ENCODE results near the gene SLC2A1.

The SLC2A1 gene

DNA sequence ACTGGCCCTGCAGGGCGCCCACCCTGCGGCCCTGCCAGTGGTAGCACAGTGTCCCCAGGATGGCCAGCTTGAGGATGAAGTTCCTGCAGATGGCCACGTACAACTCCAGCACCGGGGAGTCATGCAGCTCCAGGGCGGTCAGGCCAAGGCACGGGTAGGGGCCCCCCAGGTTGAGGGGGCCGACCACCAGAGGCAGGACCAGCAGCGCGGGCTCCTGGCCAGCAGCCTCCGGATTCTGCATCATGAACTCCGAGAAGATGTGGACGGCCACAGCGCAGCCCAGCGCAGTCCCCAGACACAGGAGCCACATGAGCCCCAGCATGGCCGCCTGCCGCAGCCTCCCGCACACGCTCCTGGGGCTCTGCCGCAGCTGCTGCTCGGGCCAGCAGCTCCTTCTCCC is 71.3 kb downstream of the SLC2A1 start (continued):
- TF ChIP-seq PRDM2 (tag by site-specific recombination; IDR thresholded peaks at IDR 0.05; ENCODE audit: borderline replicate concordance): no peak
- no peak for TF ChIP-seq ZNF174 (tag by site-specific recombination; IDR thresholded peaks at IDR 0.05)

DNA sequence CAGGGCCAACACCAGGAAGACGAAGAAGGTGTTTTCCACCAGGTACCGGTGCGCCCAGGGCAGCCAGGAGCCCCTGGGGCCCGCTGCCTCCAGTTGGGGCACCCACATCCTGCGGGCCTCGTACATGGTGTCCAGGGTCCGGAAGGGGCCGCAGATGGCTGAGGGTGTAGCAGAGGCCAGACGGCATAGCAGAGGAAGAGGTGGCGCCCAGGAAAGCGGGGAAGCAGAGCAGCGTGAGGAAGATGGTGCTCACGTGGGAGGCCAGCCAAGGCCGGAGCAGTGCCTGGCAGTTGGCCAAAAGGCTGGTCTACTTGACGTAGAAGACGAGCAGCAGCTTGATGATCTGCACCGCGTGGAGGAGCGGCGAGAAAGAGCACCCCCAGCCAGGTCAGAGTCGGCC is 71.9 kb downstream of the SLC2A1 start:
- no peak for TF ChIP-seq ZNF239 (tag by site-specific recombination; IDR thresholded peaks at IDR 0.05)
- TF ChIP-seq ZNF266 (tag by site-specific recombination; IDR thresholded peaks at IDR 0.05; ENCODE audit: low read depth): no peak
- TF ChIP-seq ZNF211 (tag by site-specific recombination; IDR thresholded peaks at IDR 0.05; ENCODE audit: low read depth): no peak
- TF ChIP-seq ZFP69B (tag by site-specific recombination; IDR thresholded peaks at IDR 0.05): no peak
- no peak for TF ChIP-seq ZBTB21 (tag by site-specific recombination; IDR thresholded peaks at IDR 0.05)
- TF ChIP-seq KLF8 (tag by site-specific recombination; IDR thresholded peaks at IDR 0.05): no peak
- no peak for TF ChIP-seq ZNF629 (tag by site-specific recombination; IDR thresholded peaks at IDR 0.05)
- no peak for TF ChIP-seq ZNF624 (tag by site-specific recombination; IDR thresholded peaks at IDR 0.05)
- no peak for TF ChIP-seq ZNF664 (tag by site-specific recombination; IDR thresholded peaks at IDR 0.05)
- no peaks in the 10 kb centered on the region for H3K9me3 ChIP-seq (ENCODE audit: control insufficient read depth, insufficient read depth, low read depth, low read length)
- H3K27ac ChIP-seq (ENCODE audit: extremely low read depth, low read depth, low read length): no peak overlapping the region
- H3K4me3 ChIP-seq (ENCODE audit: low read depth, low read length): no peak overlapping the region
- CTCF ChIA-PET: interaction anchor here (0.6 kb wide), 1 partner anchor 101 kb away, joined by 3 read pairs; no protein-coding TSS in a partner anchor
- H3K36me3 ChIP-seq (ENCODE audit: control insufficient read depth in 2 of 2, insufficient read depth in 1 of 2, low read length in 2 of 2): no peaks in the 10 kb centered on the region
- POLR2A ChIA-PET: no interaction called here
- H3K4me1 ChIP-seq (ENCODE audit: control insufficient read depth, insufficient read depth, low read length): no peaks in the 10 kb centered on the region

DNA sequence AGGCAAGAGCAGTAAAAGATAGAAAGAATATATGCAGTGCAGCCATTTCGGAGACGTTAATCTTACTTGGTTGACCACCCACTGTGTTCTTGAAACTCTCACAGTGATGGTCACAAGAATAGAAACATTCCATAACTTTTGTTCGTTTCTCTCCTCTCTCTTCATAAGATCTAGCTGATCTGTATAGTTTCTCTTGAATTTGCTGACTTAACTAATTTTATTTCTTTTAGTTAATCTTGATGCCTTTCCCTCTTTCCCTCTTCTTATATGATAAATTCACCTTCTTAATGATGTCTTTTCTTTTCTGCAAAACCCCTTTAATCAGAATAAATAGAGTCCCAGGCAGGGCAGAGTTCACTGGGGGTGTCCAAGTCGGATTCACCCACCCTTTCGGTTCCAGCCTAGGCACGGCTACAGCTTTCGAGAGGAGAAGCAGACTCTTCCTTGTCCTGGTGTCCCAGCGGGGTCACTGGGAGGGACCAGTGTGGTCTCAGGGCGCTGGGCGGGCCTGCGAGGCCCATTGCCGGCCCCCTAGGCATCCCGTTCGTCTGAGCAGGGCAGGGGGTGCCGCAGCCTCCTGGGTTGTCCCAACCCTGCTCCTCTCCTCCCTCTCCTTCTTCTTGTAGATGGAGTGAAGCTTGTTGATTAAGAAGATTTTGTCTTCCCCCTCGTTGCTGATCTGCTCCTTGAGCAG is 72.5 kb downstream of the SLC2A1 start:
- H3K27ac ChIP-seq (ENCODE audit: extremely low read depth, low read depth, low read length): no peak overlapping the region
- TF ChIP-seq ZNF785 (tag by site-specific recombination; IDR thresholded peaks at IDR 0.05) (no peak), ZNF449 (tag by site-specific recombination; IDR thresholded peaks at IDR 0.05) (no peak), ZBTB8A (tag by site-specific recombination; IDR thresholded peaks at IDR 0.05) (no peak), ZNF521 (tag by site-specific recombination; IDR thresholded peaks at IDR 0.05) (no peak), ZNF629 (tag by site-specific recombination; IDR thresholded peaks at IDR 0.05) (no peak), ZNF157 (tag by site-specific recombination; IDR thresholded peaks at IDR 0.05) (no peak), OSR2 (tag by site-specific recombination; IDR thresholded peaks at IDR 0.05) (no peak), ZNF2 (tag by site-specific recombination; IDR thresholded peaks at IDR 0.05) (no peak), ZNF266 (tag by site-specific recombination; IDR thresholded peaks at IDR 0.05; ENCODE audit: low read depth) (no peak), ZNF658 (tag by site-specific recombination; IDR thresholded peaks at IDR 0.05) (no peak)
- TF ChIP-seq, protein P1, sequence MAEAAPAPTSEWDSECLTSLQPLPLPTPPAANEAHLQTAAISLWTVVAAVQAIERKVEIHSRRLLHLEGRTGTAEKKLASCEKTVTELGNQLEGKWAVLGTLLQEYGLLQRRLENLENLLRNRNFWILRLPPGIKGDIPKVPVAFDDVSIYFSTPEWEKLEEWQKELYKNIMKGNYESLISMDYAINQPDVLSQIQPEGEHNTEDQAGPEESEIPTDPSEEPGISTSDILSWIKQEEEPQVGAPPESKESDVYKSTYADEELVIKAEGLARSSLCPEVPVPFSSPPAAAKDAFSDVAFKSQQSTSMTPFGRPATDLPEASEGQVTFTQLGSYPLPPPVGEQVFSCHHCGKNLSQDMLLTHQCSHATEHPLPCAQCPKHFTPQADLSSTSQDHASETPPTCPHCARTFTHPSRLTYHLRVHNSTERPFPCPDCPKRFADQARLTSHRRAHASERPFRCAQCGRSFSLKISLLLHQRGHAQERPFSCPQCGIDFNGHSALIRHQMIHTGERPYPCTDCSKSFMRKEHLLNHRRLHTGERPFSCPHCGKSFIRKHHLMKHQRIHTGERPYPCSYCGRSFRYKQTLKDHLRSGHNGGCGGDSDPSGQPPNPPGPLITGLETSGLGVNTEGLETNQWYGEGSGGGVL (tag by site-specific recombination; IDR thresholded peaks at IDR 0.05): no peak
- TF ChIP-seq, protein P2, sequence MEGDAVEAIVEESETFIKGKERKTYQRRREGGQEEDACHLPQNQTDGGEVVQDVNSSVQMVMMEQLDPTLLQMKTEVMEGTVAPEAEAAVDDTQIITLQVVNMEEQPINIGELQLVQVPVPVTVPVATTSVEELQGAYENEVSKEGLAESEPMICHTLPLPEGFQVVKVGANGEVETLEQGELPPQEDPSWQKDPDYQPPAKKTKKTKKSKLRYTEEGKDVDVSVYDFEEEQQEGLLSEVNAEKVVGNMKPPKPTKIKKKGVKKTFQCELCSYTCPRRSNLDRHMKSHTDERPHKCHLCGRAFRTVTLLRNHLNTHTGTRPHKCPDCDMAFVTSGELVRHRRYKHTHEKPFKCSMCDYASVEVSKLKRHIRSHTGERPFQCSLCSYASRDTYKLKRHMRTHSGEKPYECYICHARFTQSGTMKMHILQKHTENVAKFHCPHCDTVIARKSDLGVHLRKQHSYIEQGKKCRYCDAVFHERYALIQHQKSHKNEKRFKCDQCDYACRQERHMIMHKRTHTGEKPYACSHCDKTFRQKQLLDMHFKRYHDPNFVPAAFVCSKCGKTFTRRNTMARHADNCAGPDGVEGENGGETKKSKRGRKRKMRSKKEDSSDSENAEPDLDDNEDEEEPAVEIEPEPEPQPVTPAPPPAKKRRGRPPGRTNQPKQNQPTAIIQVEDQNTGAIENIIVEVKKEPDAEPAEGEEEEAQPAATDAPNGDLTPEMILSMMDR (tag by site-specific recombination; IDR thresholded peaks at IDR 0.05): no peak
- ChIA-PET CTCF (no interaction called here), POLR2A (no interaction called here)
- H3K9me3 ChIP-seq (ENCODE audit: control insufficient read depth, insufficient read depth, low read depth, low read length): no peaks in the 10 kb centered on the region
- no peaks in the 10 kb centered on the region for H3K36me3 ChIP-seq (ENCODE audit: control insufficient read depth in 2 of 2, insufficient read depth in 1 of 2, low read length in 2 of 2)
- no peak overlapping the region for H3K4me3 ChIP-seq (ENCODE audit: low read depth, low read length)
- no peaks in the 10 kb centered on the region for H3K4me1 ChIP-seq (ENCODE audit: control insufficient read depth, insufficient read depth, low read length)
